Measurements from ENCODE around the gene CCDC88B.

CCDC88B gene, protein sequence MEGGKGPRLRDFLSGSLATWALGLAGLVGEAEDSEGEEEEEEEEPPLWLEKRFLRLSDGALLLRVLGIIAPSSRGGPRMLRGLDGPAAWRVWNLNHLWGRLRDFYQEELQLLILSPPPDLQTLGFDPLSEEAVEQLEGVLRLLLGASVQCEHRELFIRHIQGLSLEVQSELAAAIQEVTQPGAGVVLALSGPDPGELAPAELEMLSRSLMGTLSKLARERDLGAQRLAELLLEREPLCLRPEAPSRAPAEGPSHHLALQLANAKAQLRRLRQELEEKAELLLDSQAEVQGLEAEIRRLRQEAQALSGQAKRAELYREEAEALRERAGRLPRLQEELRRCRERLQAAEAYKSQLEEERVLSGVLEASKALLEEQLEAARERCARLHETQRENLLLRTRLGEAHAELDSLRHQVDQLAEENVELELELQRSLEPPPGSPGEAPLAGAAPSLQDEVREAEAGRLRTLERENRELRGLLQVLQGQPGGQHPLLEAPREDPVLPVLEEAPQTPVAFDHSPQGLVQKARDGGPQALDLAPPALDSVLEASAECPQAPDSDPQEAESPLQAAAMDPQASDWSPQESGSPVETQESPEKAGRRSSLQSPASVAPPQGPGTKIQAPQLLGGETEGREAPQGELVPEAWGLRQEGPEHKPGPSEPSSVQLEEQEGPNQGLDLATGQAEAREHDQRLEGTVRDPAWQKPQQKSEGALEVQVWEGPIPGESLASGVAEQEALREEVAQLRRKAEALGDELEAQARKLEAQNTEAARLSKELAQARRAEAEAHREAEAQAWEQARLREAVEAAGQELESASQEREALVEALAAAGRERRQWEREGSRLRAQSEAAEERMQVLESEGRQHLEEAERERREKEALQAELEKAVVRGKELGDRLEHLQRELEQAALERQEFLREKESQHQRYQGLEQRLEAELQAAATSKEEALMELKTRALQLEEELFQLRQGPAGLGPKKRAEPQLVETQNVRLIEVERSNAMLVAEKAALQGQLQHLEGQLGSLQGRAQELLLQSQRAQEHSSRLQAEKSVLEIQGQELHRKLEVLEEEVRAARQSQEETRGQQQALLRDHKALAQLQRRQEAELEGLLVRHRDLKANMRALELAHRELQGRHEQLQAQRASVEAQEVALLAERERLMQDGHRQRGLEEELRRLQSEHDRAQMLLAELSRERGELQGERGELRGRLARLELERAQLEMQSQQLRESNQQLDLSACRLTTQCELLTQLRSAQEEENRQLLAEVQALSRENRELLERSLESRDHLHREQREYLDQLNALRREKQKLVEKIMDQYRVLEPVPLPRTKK (N-terminal part only)

DNA sequence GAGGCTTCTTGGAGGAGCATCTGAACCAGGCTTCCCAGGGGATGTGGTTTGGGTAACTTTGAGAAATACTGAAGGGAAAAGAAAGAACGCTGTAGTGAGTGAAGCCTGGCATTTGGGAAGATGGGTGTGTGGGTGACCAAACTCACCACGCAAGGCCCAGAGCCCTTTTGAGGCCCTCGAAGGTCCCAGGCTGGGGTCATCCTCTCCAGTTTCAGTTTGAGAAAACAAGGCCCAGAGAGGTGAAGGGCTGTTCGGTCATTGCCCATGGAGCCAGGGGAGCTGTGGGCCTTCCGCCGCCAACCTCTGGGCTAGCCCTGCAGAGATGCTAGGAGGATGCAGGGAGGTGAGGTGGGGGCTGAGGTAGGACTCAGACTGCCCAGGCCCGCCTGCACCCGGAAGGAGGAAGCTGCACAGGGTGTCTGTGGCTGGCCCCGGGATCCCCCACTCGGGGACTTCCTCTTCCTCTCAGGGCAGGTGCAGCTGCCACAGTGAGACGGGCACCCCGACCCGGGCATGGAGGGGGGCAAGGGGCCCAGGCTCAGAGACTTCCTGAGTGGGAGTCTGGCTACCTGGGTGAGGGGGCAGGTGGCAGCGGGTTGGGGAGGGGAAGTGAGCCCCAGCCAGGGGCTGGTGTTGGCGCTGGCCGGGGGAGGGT lies at the start of gene CCDC88B:
CCDC88B (plus strand) TSS at position 451 of the 655 bp plus-strand sequence; CDS start at position 514, 63 bp downstream.
- TF ChIP-seq, protein P1, sequence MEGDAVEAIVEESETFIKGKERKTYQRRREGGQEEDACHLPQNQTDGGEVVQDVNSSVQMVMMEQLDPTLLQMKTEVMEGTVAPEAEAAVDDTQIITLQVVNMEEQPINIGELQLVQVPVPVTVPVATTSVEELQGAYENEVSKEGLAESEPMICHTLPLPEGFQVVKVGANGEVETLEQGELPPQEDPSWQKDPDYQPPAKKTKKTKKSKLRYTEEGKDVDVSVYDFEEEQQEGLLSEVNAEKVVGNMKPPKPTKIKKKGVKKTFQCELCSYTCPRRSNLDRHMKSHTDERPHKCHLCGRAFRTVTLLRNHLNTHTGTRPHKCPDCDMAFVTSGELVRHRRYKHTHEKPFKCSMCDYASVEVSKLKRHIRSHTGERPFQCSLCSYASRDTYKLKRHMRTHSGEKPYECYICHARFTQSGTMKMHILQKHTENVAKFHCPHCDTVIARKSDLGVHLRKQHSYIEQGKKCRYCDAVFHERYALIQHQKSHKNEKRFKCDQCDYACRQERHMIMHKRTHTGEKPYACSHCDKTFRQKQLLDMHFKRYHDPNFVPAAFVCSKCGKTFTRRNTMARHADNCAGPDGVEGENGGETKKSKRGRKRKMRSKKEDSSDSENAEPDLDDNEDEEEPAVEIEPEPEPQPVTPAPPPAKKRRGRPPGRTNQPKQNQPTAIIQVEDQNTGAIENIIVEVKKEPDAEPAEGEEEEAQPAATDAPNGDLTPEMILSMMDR (conservative IDR thresholded peaks at IDR 0.05; ENCODE audit: low read depth, low read length), result no peak
- no peak within 1 kb of the TSS for H3K4me3 ChIP-seq (ENCODE audit: low read length)
- DNase-seq (ENCODE audit: low read depth), result no peak

DNA sequence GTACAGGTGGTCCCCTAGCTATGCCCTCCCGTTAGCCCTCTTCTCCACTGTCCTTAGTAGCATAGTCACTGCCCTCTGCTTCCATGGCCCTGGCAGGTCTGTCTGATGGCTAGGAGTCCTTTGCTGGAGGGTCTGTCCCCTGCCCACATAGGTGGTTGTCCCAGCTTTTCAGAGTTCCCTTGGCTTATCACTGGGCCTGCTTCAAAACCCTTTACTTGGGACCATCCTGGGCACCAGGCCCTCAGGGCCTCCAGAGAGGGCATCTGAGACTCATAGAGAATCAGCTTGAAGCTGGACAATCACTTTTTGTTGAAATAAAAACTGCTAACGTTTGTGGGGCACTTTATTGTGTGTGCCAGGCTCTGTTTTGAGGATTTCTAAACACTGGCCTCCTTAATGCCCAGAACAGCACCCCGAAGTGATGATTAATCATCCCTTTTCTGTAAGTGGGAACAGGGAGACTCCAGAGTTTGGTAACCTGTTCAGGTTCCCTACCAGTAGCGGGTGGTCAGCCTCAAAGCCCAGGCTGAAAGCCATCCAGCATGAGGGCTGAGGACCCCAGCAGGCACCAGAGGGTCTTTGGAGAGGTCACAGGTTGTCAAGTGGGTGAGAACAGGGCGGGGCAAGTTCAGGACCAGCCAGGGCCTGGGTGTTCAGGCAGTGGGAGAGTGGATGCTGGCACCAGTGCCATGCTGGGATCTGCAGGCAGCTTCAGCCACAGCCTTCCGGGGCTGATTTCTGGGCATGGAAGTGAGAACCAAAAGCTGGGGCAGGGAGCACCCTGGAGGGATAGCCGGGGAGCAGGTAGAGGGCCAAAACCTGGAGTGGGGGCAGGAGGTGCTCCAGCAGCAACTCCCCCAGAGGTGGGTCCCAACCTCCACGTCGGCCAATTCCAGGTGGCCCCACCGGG lies 49.4 kb upstream of the CCDC88B start:
- H3K4me3 ChIP-seq (ENCODE audit: low read length), result no peak overlapping the region
- DNase-seq (ENCODE audit: low read depth), result no peak
- TF ChIP-seq, protein P1 (conservative IDR thresholded peaks at IDR 0.05; ENCODE audit: low read depth, low read length), result no peak

DNA sequence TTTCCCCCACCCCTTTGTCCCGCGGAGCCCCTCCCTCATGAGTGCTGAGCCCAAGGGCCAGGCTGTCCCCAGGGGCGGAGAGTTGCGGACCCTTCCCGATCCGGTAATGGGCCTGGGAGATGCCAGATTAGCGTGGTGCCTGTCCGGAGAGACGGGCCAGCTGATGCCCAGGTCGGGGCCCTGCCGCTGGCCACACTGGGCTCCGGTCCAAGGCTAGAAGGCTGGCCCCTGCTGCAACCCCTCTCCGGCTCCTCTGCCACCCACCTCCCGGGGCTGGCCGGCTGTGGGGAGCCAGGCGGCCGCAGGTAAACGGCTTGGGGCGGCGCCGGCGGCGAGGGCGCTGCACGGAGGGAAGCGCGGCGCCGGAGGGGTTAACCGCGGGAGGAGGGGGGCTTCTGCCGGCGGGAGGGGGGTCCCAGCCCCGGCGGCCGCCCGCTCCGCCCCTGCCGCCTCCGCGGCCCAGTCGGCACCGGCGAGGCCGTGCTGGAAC lies 48.7 kb upstream of the CCDC88B start, which contains the start of gene KCNK4:
KCNK4 (plus strand) TSS at position 41 of the 490 bp plus-strand sequence. CDS start 1,717 bp downstream, outside the sequence.
- H3K4me3 ChIP-seq (ENCODE audit: low read length), result no peak within 1 kb of the TSS
- TF ChIP-seq, protein P1 (conservative IDR thresholded peaks at IDR 0.05; ENCODE audit: low read depth, low read length), result no peak
- no peak for DNase-seq (ENCODE audit: low read depth)

DNA sequence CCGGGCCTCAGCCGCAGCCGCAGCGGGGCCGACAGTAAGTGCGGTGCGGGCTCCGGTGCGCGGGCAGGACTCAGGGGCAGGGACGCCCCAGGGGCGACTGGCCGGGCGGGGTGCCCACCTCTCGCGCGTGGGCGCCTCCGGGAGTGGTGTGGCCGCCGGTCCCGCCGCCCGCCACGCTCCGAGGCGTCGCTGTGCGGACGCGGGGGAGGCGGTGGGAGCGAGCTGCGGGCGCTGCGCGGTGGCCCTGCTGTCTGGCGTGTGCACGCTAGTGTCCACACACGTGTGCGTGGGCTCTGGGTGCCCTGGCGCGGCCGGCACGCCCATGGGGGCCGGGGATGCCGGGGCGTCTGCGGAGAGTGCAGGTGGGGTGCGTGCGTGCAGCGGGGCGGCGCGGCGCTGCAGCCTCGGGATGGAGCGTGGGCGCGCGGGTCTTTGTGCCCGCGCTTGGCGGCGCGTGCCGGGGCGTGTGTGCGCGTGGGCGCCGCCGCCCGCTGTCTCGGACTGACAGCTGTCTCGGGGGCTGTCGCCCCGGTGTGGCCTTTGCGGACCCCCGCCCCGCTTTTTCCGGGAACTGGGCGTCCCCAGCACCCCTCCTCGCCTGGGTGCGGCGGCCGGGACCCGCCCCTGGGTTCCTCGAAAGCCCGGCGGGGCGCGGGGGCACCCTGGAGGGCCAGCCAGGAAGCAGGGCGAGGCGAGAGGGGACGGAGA lies 48.1 kb upstream of the CCDC88B start:
- TF ChIP-seq, protein P1 (conservative IDR thresholded peaks at IDR 0.05; ENCODE audit: low read depth, low read length), result no peak
- no peak for DNase-seq (ENCODE audit: low read depth)
- peak overlapping the region; percentile 4 for H3K4me3 ChIP-seq (ENCODE audit: low read length)

DNA sequence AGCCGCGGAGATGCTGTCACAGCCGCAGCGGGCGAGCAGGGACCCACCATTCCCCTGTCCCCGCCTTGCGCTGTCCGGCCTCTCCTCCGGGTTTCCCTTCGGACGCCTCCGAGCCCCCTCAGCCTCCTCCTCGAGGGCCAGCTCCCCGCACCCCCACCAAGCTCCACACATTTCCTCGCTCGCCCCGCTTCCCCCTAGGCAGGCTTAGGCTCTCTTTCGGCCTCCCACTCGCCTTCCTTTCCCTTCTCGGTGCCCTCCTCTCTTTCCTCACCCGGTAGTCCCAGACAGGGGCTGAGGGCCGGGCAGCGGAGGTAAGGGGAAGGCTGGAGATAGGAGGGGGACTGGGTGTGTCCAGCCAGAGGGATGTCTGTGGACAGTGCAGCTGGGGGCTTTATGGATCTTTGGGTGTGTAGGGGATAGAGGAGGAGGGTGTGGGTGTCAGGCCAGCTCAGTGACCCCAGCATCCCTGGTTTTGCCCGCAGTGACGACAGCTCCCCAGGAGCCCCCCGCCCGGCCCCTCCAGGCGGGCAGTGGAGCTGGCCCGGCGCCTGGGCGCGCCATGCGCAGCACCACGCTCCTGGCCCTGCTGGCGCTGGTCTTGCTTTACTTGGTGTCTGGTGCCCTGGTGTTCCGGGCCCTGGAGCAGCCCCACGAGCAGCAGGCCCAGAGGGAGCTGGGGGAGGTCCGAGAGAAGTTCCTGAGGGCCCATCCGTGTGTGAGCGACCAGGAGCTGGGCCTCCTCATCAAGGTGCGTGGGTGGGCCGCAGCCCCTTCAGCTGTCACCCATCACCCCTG lies 47.3 kb upstream of the CCDC88B start:
- DNase-seq (ENCODE audit: low read depth), result no peak
- H3K4me3 ChIP-seq (ENCODE audit: low read length), result peak overlapping the region; percentile 4
- TF ChIP-seq, protein P1 (conservative IDR thresholded peaks at IDR 0.05; ENCODE audit: low read depth, low read length), result no peak

All from retinal pigment epithelial cell (primary cell).